H1 (cell line): Measurements from ENCODE around the gene BLOC1S1. TPM values are rescaled to one million over a fixed set of nuclear protein-coding genes. Genes with fewer than 3 reads are reported as not detected.

ENCODE experiments used
- CTCF ChIA-PET: fragments of 300-600 bp; sonication (Branson Sonifier 250); formaldehyde crosslinking; loops from one replicate; lab custom pipeline; 2021; ENCODE audit not compliant: partially characterized antibody; lab: Charles Lee
- POLR2A ChIA-PET: fragments of 300-600 bp; sonication (Branson Sonifier 250); formaldehyde crosslinking; loops from one replicate; lab custom pipeline; 2021; ENCODE audit warnings: inconsistent platforms; ENCODE audit not compliant: partially characterized antibody; lab: Charles Lee
- DNase-seq, 2 experiments: peaks; one replicate each; pipeline versions ENCODE4 v3.0.0 to v3.0.0-alpha.2; 2010 to 2022; ENCODE audit warnings: low spot score in 2 of 2, low read depth in 1 of 2, mixed read lengths in 1 of 2
- FAIRE-seq: peaks from 2 replicates; lab custom pipeline; 2011; peaks lifted over from hg19 to GRCh38; lab: Jason Lieb, UNC
- H2AFZ ChIP-seq: 2 replicates; pipeline ENCODE4 v1.8.1; 2012; ENCODE audit warnings: low read length, inconsistent platforms
- H2AK5ac ChIP-seq: 2 replicates; pipeline ENCODE4 v1.6.1; 2013; ENCODE audit warnings: low read depth, low read length
- H2BK120ac ChIP-seq: replicated peaks from 2 replicates; pipeline ENCODE3; 2013; ENCODE audit warnings: low read depth, low read length, inconsistent platforms
- H2BK12ac ChIP-seq: 2 replicates; pipeline ENCODE4 v1.6.1; 2013; ENCODE audit warnings: low read depth, low read length
- H2BK15ac ChIP-seq: 2 replicates; pipeline ENCODE4 v1.6.1; 2013; ENCODE audit warnings: low read length
- H2BK20ac ChIP-seq: 2 replicates; pipeline ENCODE4 v1.6.1; 2013; ENCODE audit warnings: low read length
- H2BK5ac ChIP-seq: 2 replicates; pipeline ENCODE4 v1.6.1; 2013; ENCODE audit warnings: low read depth, low read length
- H3K14ac ChIP-seq: 2 replicates; pipeline ENCODE4 v1.6.1; 2013; ENCODE audit warnings: inconsistent platforms; ENCODE audit not compliant: insufficient read length
- H3K18ac ChIP-seq: 2 replicates; pipeline ENCODE4 v1.6.1; 2013; ENCODE audit warnings: low read length; ENCODE audit errors: extremely low read depth
- H3K23ac ChIP-seq: 2 replicates; pipeline ENCODE4 v1.6.1; 2013; ENCODE audit warnings: inconsistent platforms; ENCODE audit not compliant: insufficient read length
- H3K23me2 ChIP-seq: 2 replicates; pipeline ENCODE4 v1.6.1; 2013; ENCODE audit warnings: low read depth, low read length
- H3K27ac ChIP-seq: 2 replicates; pipeline ENCODE4 v1.6.1; 2011; ENCODE audit warnings: low read depth, low read length, inconsistent platforms
- H3K27me3 ChIP-seq, 4 experiments: replicated peaks in 1 of 4; 1 replicate in 1 of 4; 2 replicates in 3 of 4; pipeline versions ENCODE4 v1.6.1 to v1.8.1; 2011 to 2013; ENCODE audit warnings: low read length in 3 of 4, mild to moderate bottlenecking in 3 of 4, inconsistent platforms in 2 of 4, mixed read lengths in 2 of 4, moderate library complexity in 1 of 4; ENCODE audit not compliant: control insufficient read depth in 3 of 4, insufficient read depth in 3 of 4; ENCODE audit errors: extremely low read depth in 1 of 4
- H3K36me3 ChIP-seq, 4 experiments: 2 replicates each; pipeline versions ENCODE4 v1.6.1 to v1.8.1; 2011 to 2013; ENCODE audit warnings: mild to moderate bottlenecking in 4 of 4, low read length in 3 of 4, moderate library complexity in 2 of 4, control low read depth in 1 of 4, inconsistent platforms in 1 of 4; ENCODE audit not compliant: insufficient read depth in 4 of 4, control insufficient read depth in 2 of 4
- H3K4ac ChIP-seq: replicated peaks from 2 replicates; pipeline ENCODE3; 2013; ENCODE audit warnings: low read length, low read depth, mixed read lengths, inconsistent platforms; ENCODE audit not compliant: insufficient read length
- H3K4me1 ChIP-seq, 4 experiments: replicated peaks in 1 of 4; 1 replicate in 1 of 4; 2 replicates in 3 of 4; pipeline versions ENCODE4 v1.6.1 to v1.8.1; 2011 to 2013; ENCODE audit warnings: low read length in 3 of 4, inconsistent platforms in 2 of 4, mixed read lengths in 1 of 4; ENCODE audit not compliant: insufficient read depth in 4 of 4, control insufficient read depth in 3 of 4
- H3K4me2 ChIP-seq, 2 experiments: 2 replicates each; pipeline versions ENCODE4 v1.6.1 to v1.8.1; 2011 to 2013; ENCODE audit warnings: low read depth in 2 of 2, low read length in 2 of 2, control low read depth in 1 of 2, inconsistent platforms in 1 of 2, mild to moderate bottlenecking in 1 of 2; ENCODE audit not compliant: insufficient read depth in 1 of 2
- H3K4me3 ChIP-seq, 4 experiments: fragments of 200-600, 300-600 bp in 1 of 4; sonication (generic), shearing (Covaris generic), sonication (Bioruptor Twin) in 1 of 4; 2 replicates each; pipeline versions ENCODE4 v1.5.1 to v1.8.1; 2011 to 2016; ENCODE audit warnings: low read length in 4 of 4, low read depth in 3 of 4, control low read depth in 2 of 4, inconsistent platforms in 2 of 4, mild to moderate bottlenecking in 2 of 4, mixed read lengths in 1 of 4, moderate library complexity in 1 of 4; ENCODE audit not compliant: insufficient read depth in 2 of 4; ENCODE audit errors: extremely low read depth in 1 of 4
- H3K56ac ChIP-seq: replicated peaks from 2 replicates; pipeline ENCODE3; 2013; ENCODE audit warnings: low read depth, mild to moderate bottlenecking, mixed read lengths, low read length, inconsistent platforms; ENCODE audit not compliant: insufficient read length
- H3K79me1 ChIP-seq: 2 replicates; pipeline ENCODE4 v1.6.1; 2013; ENCODE audit warnings: low read depth, low read length, control low read depth
- H3K79me2 ChIP-seq, 2 experiments: 2 replicates each; pipeline versions ENCODE4 v1.6.1 to v1.8.1; 2012 to 2013; ENCODE audit warnings: low read length in 2 of 2, mild to moderate bottlenecking in 2 of 2, inconsistent platforms in 1 of 2; ENCODE audit not compliant: insufficient read depth in 2 of 2, control insufficient read depth in 1 of 2
- H3K9ac ChIP-seq, 4 experiments: replicated peaks in 1 of 4; 1 replicate in 1 of 4; 2 replicates in 3 of 4; pipeline versions ENCODE4 v1.6.1 to v1.8.1; 2011 to 2013; ENCODE audit warnings: low read depth in 3 of 4, low read length in 3 of 4, control low read depth in 2 of 4, mild to moderate bottlenecking in 2 of 4, moderate library complexity in 2 of 4, inconsistent platforms in 1 of 4; ENCODE audit errors: extremely low read depth in 1 of 4
- H3K9me3 ChIP-seq, 2 experiments: 2 replicates each; pipeline versions ENCODE4 v1.6.1 to v1.8.1; 2012 to 2013; ENCODE audit warnings: mild to moderate bottlenecking in 2 of 2, moderate library complexity in 2 of 2, control low read depth in 1 of 2, inconsistent platforms in 1 of 2, low read depth in 1 of 2, low read length in 1 of 2, mixed read lengths in 1 of 2; ENCODE audit not compliant: insufficient read depth in 2 of 2
- H4K20me1 ChIP-seq, 2 experiments: replicated peaks in 1 of 2; 2 replicates each; pipeline versions ENCODE3 to v1.8.1; 2011 to 2013; ENCODE audit warnings: inconsistent platforms in 2 of 2, low read length in 2 of 2, mild to moderate bottlenecking in 1 of 2; ENCODE audit not compliant: insufficient read depth in 2 of 2, control insufficient read depth in 1 of 2
- H4K5ac ChIP-seq: 2 replicates; pipeline ENCODE4 v1.6.1; 2013; ENCODE audit warnings: low read length, low read depth, mixed read lengths, inconsistent platforms; ENCODE audit not compliant: insufficient read length
- H4K8ac ChIP-seq: 2 replicates; pipeline ENCODE4 v1.8.0; 2013; ENCODE audit warnings: mild to moderate bottlenecking, moderate library complexity, low read length, inconsistent platforms; ENCODE audit not compliant: insufficient read depth; ENCODE audit errors: extremely low read depth
- H4K91ac ChIP-seq: replicated peaks from 2 replicates; pipeline ENCODE3; 2013; ENCODE audit warnings: low read length, mixed read lengths, inconsistent platforms; ENCODE audit not compliant: insufficient read length
- JUN ChIP-seq: IDR thresholded peaks from 2 replicates; pipeline ENCODE4 v1.6.1; 2011; ENCODE audit warnings: low read depth, mild to moderate bottlenecking, improper control_type of control experiment, low read length
- JUND ChIP-seq: IDR thresholded peaks from 2 replicates; pipeline ENCODE4 v1.6.1; 2011; ENCODE audit warnings: mild to moderate bottlenecking, improper control_type of control experiment, low read length
- POLR2AphosphoS5 ChIP-seq: IDR thresholded peaks from 2 replicates; pipeline ENCODE4 v1.6.1; 2011; ENCODE audit warnings: low read depth, low read length
- SAP30 ChIP-seq: fragments of 300-600 bp; sonication (generic); IDR thresholded peaks from 2 replicates; pipeline ENCODE4 v1.7.1; 2012; ENCODE audit warnings: low read length, moderate library complexity, mild to moderate bottlenecking, inconsistent platforms; ENCODE audit not compliant: insufficient read depth, insufficient replicate concordance
- SP4 ChIP-seq: IDR thresholded peaks from 2 replicates; pipeline ENCODE4 v1.6.1; 2012; ENCODE audit warnings: low read length, inconsistent platforms
- WGBS, 2 experiments: shearing (Covaris generic) in 1 of 2; methylation state at CpG; one replicate each; pipeline versions ENCODE4 v1.1.6 to v1.1.7; 2013 to 2015; ENCODE audit warnings: low lambda C conversion rate in 2 of 2, mixed read lengths in 2 of 2, inconsistent platforms in 1 of 2, low coverage in 1 of 2, missing lambda C conversion rate in 1 of 2; ENCODE audit not compliant: insufficient replicate concordance in 2 of 2, insufficient coverage in 1 of 2, insufficient read length in 1 of 2; ENCODE audit errors: extremely low coverage in 1 of 2, missing lambda C conversion rate in 1 of 2; 5-methylcytosine and 5-hydroxymethylcytosine counted together
- polyA plus RNA-seq, 7 experiments: library from polyadenylated mRNA; depleted of rRNA in 3 of 7; stranded (reverse) in 5 of 7; unstranded in 2 of 7; fragments of >200 nt in 5 of 7; fragments of 200-250 nt in 2 of 7; gene quantifications; 1 replicate in 5 of 7; 2 replicates in 1 of 7; 4 replicates in 1 of 7; pipeline versions ENCODE4 v1.2.1 to v1.2.3, GENCODE V29; 2011 to 2013; ENCODE audit warnings: missing spikeins in 2 of 7, mixed read lengths in 2 of 7
- total RNA-seq: library from RNA; stranded (reverse); fragmentation: NEBNext Ultra II Directional; extraction: Animal tissue kit (Norgen Biotek cat#: 25700); gene quantifications from 2 replicates; pipeline ENCODE4 v1.2.1, GENCODE V29; 2021

The BLOC1S1 gene
- total and polyA plus RNA-seq, 2 of the 8 experiments (the other 6 are each of a cell fraction or from before 2014, with no cell fraction given) = 91.1 to 185 TPM

- H3K4me2 ChIP-seq = no peak overlapping the region
- H4K91ac ChIP-seq = no peak overlapping the region
- no peak for DNase-seq
- ChIA-PET POLR2A (interaction anchor here (0.6 to 46.5 kb wide), 8 partner anchors 8 to 50 kb away, joined by 3 to 809 read pairs (median 5); partner anchors contain the start of genes BLOC1S1, CD63 and GDF11), CTCF (interaction anchor here (0.6 to 3.4 kb wide), 4 partner anchors 12 to 488 kb away, joined by 3 to 19 read pairs (median 4); no protein-coding TSS in a partner anchor)
- H3K27me3 ChIP-seq = no peaks in the 10 kb centered on the region
- H2BK20ac ChIP-seq = no peak overlapping the region
- 90% methylated on average over 5 of the region's 5 CpGs; no CpG with 5 or more reads in 1 of the 2 experiments for whole genome bisulfite sequencing, 2 experiments
- peaks cover 3% of the 10 kb centered on the region; the same call in 1 of the 2 replicates for H3K79me1 ChIP-seq
- no peak overlapping the region for H4K5ac ChIP-seq
- H3K23me2 ChIP-seq = no peaks in the 10 kb centered on the region
- FAIRE-seq = no peak
- H4K20me1 ChIP-seq = peaks cover 4 to 6% of the 10 kb centered on the region in 2 experiments
- H2AK5ac ChIP-seq = no peak overlapping the region
- H3K36me3 ChIP-seq = peaks cover 0 to 25% (median 1%) of the 10 kb centered on the region in 4 experiments; a peak in 4 of 8 replicates
- H3K56ac ChIP-seq = no peak overlapping the region
- H2BK12ac ChIP-seq = no peak overlapping the region
- H3K79me2 ChIP-seq = no peaks in the 10 kb centered on the region
- no peak overlapping the region for H2AFZ ChIP-seq
- no peak overlapping the region for H2BK120ac ChIP-seq
- H3K9ac ChIP-seq = no peak overlapping the region
- H3K9me3 ChIP-seq = no peaks in the 10 kb centered on the region
- no peak overlapping the region for H3K18ac ChIP-seq
- H3K4me1 ChIP-seq = no peaks in the 10 kb centered on the region
- no peak overlapping the region for H2BK15ac ChIP-seq
- no peak overlapping the region for H3K14ac ChIP-seq
- H2BK5ac ChIP-seq = 0 out of 2 replicates have a peak overlapping the region, but pooled peaks have one; percentile 6
- no peak overlapping the region for H3K27ac ChIP-seq
- peak; percentile 52; the same call in 1 of the 2 replicates for TF ChIP-seq POLR2AphosphoS5
- TF ChIP-seq SAP30 = no peak
- TF ChIP-seq JUN = no peak
- TF ChIP-seq JUND = no peak
- TF ChIP-seq SP4 = no peak
- H4K8ac ChIP-seq = no peak overlapping the region
- no peak overlapping the region for H3K23ac ChIP-seq
- H3K4me3 ChIP-seq = no peak overlapping the region
- no peak overlapping the region for H3K4ac ChIP-seq
Observed at GRCh38 chr12:55765736-55766290, 50.0 kb downstream of the BLOC1S1 start.
